HEK293 (cell line): ENCODE measurements around the gene EDIL3.

Source experiments
- CTCF ChIP-seq: fragments of 450-650 bp; formaldehyde crosslinking; IDR thresholded peaks from 2 replicates; pipeline ENCODE4 v1.5.1; 2016; ENCODE audit warnings: missing biosample characterization, missing genetic modification characterization
- PBX3 ChIP-seq: sonication (generic); formaldehyde crosslinking; IDR thresholded peaks from 2 replicates; pipeline ENCODE4 v1.8.1; 2022; ENCODE audit warnings: mild to moderate bottlenecking, moderate library complexity, missing genetic modification reagents
- SP7 ChIP-seq: fragments of 450-650 bp; formaldehyde crosslinking; IDR thresholded peaks from 2 replicates; pipeline ENCODE4 v1.5.1; 2016; ENCODE audit warnings: missing biosample characterization, missing genetic modification characterization
- ZBTB49 ChIP-seq: fragments of 450-650 bp; formaldehyde crosslinking; IDR thresholded peaks from 2 replicates; pipeline ENCODE4 v1.5.1; 2016; ENCODE audit warnings: missing biosample characterization, missing genetic modification characterization, low read depth
- ZNF311 ChIP-seq: fragments of 450-650 bp; formaldehyde crosslinking; IDR thresholded peaks from 2 replicates; pipeline ENCODE4 v1.5.1; 2017; ENCODE audit warnings: missing biosample characterization, missing genetic modification characterization, borderline replicate concordance
- ZNF521 ChIP-seq: fragments of 450-650 bp; formaldehyde crosslinking; IDR thresholded peaks from 2 replicates; pipeline ENCODE4 v1.5.1; 2017; ENCODE audit warnings: missing biosample characterization, mild to moderate bottlenecking, missing genetic modification characterization
- ZNF639 ChIP-seq: fragments of 450-650 bp; formaldehyde crosslinking; IDR thresholded peaks from 2 replicates; pipeline ENCODE4 v1.5.1; 2016; ENCODE audit warnings: missing biosample characterization, missing genetic modification characterization
- ZNF785 ChIP-seq: fragments of 450-650 bp; formaldehyde crosslinking; IDR thresholded peaks from 2 replicates; pipeline ENCODE4 v1.5.1; 2016; ENCODE audit warnings: missing biosample characterization, missing genetic modification characterization
- TF ChIP-seq, protein P1 (sequence below): fragments of 450-650 bp; formaldehyde crosslinking; IDR thresholded peaks from 2 replicates; pipeline ENCODE4 v1.5.0; 2017; ENCODE audit warnings: missing biosample characterization, missing genetic modification characterization, borderline replicate concordance

GRCh38 chr5:84411832-84412605 lies 27.3 kb upstream of the EDIL3 start:
- TF ChIP-seq ZNF639 = no peak
- no peak for TF ChIP-seq CTCF (tag by site-specific recombination)
- TF ChIP-seq, protein P1, sequence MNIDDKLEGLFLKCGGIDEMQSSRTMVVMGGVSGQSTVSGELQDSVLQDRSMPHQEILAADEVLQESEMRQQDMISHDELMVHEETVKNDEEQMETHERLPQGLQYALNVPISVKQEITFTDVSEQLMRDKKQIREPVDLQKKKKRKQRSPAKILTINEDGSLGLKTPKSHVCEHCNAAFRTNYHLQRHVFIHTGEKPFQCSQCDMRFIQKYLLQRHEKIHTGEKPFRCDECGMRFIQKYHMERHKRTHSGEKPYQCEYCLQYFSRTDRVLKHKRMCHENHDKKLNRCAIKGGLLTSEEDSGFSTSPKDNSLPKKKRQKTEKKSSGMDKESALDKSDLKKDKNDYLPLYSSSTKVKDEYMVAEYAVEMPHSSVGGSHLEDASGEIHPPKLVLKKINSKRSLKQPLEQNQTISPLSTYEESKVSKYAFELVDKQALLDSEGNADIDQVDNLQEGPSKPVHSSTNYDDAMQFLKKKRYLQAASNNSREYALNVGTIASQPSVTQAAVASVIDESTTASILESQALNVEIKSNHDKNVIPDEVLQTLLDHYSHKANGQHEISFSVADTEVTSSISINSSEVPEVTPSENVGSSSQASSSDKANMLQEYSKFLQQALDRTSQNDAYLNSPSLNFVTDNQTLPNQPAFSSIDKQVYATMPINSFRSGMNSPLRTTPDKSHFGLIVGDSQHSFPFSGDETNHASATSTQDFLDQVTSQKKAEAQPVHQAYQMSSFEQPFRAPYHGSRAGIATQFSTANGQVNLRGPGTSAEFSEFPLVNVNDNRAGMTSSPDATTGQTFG (tag by site-specific recombination) = no peak
- TF ChIP-seq ZNF311 (tag by site-specific recombination) = no peak
- TF ChIP-seq ZNF785 (tag by site-specific recombination) = no peak
- no peak for TF ChIP-seq ZNF521 (tag by site-specific recombination)
- no peak for TF ChIP-seq ZBTB49 (tag by site-specific recombination)
- no peak for TF ChIP-seq PBX3 (CRISPR knock-in tag)
- TF ChIP-seq SP7 = no peak
